ENCODE results near the gene AQP2. TPM values are rescaled to one million over a fixed set of nuclear protein-coding genes. Genes with fewer than 3 reads are reported as not detected.

Gene AQP2
- total and polyA plus RNA-seq, 2 experiments from 2014 or later = 0.07 TPM; not detected in 1

DNA sequence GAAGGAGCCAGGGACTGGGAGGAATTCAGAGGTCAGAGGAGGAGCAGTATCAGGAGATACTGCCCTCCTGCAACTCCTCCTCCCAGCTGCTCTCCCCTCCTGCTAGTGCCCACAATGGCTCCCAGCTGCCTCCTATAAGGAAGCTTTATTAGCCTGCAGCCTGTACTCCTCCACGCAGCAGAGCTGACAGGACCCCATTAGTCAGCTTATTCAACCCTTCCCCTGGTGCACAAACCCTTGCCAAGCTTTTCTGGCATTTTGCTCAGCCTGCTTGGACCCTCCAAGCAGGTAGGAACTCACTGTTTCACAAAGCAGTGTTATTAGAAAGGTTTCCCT is 6.9 kb upstream of the AQP2 start (continued):
- TF ChIP-seq EZH2phosphoT487 (IDR thresholded peaks at IDR 0.05; ENCODE audit: unreplicated experiment) (no peak), EZH2 (IDR thresholded peaks at IDR 0.05; ENCODE audit: low read depth, unreplicated experiment) (no peak), POLR2AphosphoS5 (IDR thresholded peaks at IDR 0.05; ENCODE audit: low read depth) (no peak), ZNF114 (CRISPR knock-in tag; IDR thresholded peaks at IDR 0.05) (no peak), STAT1 (IDR thresholded peaks at IDR 0.05; ENCODE audit: unreplicated experiment) (no peak), ZNF331 (CRISPR knock-in tag; IDR thresholded peaks at IDR 0.05; ENCODE audit: low read depth) (no peak), CREB1 (CRISPR knock-in tag; IDR thresholded peaks at IDR 0.05; ENCODE audit: low read depth) (no peak)
- TF ChIP-seq, protein P1, sequence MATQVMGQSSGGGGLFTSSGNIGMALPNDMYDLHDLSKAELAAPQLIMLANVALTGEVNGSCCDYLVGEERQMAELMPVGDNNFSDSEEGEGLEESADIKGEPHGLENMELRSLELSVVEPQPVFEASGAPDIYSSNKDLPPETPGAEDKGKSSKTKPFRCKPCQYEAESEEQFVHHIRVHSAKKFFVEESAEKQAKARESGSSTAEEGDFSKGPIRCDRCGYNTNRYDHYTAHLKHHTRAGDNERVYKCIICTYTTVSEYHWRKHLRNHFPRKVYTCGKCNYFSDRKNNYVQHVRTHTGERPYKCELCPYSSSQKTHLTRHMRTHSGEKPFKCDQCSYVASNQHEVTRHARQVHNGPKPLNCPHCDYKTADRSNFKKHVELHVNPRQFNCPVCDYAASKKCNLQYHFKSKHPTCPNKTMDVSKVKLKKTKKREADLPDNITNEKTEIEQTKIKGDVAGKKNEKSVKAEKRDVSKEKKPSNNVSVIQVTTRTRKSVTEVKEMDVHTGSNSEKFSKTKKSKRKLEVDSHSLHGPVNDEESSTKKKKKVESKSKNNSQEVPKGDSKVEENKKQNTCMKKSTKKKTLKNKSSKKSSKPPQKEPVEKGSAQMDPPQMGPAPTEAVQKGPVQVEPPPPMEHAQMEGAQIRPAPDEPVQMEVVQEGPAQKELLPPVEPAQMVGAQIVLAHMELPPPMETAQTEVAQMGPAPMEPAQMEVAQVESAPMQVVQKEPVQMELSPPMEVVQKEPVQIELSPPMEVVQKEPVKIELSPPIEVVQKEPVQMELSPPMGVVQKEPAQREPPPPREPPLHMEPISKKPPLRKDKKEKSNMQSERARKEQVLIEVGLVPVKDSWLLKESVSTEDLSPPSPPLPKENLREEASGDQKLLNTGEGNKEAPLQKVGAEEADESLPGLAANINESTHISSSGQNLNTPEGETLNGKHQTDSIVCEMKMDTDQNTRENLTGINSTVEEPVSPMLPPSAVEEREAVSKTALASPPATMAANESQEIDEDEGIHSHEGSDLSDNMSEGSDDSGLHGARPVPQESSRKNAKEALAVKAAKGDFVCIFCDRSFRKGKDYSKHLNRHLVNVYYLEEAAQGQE (IDR thresholded peaks at IDR 0.05; ENCODE audit: unreplicated experiment) = no peak
- TF ChIP-seq, protein P2, sequence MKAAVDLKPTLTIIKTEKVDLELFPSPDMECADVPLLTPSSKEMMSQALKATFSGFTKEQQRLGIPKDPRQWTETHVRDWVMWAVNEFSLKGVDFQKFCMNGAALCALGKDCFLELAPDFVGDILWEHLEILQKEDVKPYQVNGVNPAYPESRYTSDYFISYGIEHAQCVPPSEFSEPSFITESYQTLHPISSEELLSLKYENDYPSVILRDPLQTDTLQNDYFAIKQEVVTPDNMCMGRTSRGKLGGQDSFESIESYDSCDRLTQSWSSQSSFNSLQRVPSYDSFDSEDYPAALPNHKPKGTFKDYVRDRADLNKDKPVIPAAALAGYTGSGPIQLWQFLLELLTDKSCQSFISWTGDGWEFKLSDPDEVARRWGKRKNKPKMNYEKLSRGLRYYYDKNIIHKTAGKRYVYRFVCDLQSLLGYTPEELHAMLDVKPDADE (IDR thresholded peaks at IDR 0.05) = no peak

DNA sequence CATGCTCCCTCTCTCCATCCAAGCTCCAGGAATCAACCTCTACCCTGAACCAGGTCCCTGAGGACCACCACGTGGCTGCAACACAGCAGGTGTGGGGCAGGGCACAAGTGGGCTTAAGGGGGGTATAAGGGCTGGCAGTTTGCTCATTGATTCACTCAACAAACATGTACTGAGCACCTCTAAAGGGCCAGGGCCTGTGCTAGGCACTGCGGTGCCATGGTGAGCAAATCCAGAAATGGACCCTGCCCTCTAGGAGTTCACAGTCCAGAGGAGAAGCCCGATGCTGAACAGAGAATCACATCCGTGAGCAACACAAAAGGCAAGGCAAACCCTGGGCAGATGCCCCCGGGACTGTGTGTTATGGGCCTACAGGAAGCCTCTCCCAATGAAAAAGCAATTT is 6.5 kb upstream of the AQP2 start:
- no peak overlapping the region for H2AFZ ChIP-seq
- Mint-ChIP-seq H3K9me3 (no peaks in the 10 kb centered on the region), H3K27ac (0 out of 2 replicates have a peak overlapping the region, but pooled peaks have one; percentile 14), H3K4me1 (peaks cover 41% of the 10 kb centered on the region), H3K27me3 (ENCODE audit: insufficient read depth, low read depth, poor library complexity) (peaks cover 14% of the 10 kb centered on the region), H3K36me3 (ENCODE audit: low read depth) (no peaks in the 10 kb centered on the region), H3K4me3 (no peak overlapping the region)
- H3F3A ChIP-seq (replicated peaks; ENCODE audit: low read depth) = no peaks in the 10 kb centered on the region
- no peaks in the 10 kb centered on the region for H3K9me2 ChIP-seq (ENCODE audit: insufficient read depth)
- H3K27ac ChIP-seq (ENCODE audit: low read depth) = no peak overlapping the region
- H3K27me3 ChIP-seq (ENCODE audit: insufficient read depth) = no peaks in the 10 kb centered on the region
- no peaks in the 10 kb centered on the region for H3K36me3 ChIP-seq (ENCODE audit: insufficient read depth)
- H3K79me2 ChIP-seq (replicated peaks; ENCODE audit: insufficient read depth) = no peaks in the 10 kb centered on the region
- ATAC-seq = no peak
- DNase-seq (ENCODE audit: low spot score) = no peak
- H3K4me3 ChIP-seq = no peak overlapping the region
- no peak overlapping the region for H3K4me2 ChIP-seq
- H3K4me1 ChIP-seq (ENCODE audit: insufficient read depth) = peaks cover 26% of the 10 kb centered on the region
- no peaks in the 10 kb centered on the region for H4K20me1 ChIP-seq (replicated peaks; ENCODE audit: insufficient read depth)
- TF ChIP-seq CREB1 (CRISPR knock-in tag; IDR thresholded peaks at IDR 0.05; ENCODE audit: low read depth) = no peak
- no peak for TF ChIP-seq EZH2 (IDR thresholded peaks at IDR 0.05; ENCODE audit: low read depth, unreplicated experiment)
- TF ChIP-seq ZNF114 (CRISPR knock-in tag; IDR thresholded peaks at IDR 0.05) = no peak
- no peak for TF ChIP-seq CTCF (conservative IDR thresholded peaks at IDR 0.05; ENCODE audit: low read depth in 2 of 2)
- TF ChIP-seq EZH2phosphoT487 (IDR thresholded peaks at IDR 0.05; ENCODE audit: unreplicated experiment) = no peak
- TF ChIP-seq ZNF331 (CRISPR knock-in tag; IDR thresholded peaks at IDR 0.05; ENCODE audit: low read depth) = no peak
- no peak for TF ChIP-seq NANOG (IDR thresholded peaks at IDR 0.05; ENCODE audit: borderline replicate concordance)
- no peak for TF ChIP-seq STAT1 (IDR thresholded peaks at IDR 0.05; ENCODE audit: unreplicated experiment)
- no peak for TF ChIP-seq POLR2AphosphoS5 (IDR thresholded peaks at IDR 0.05; ENCODE audit: low read depth)
- TF ChIP-seq JUNB (IDR thresholded peaks at IDR 0.05; ENCODE audit: unreplicated experiment) = no peak
- TF ChIP-seq, protein P3, sequence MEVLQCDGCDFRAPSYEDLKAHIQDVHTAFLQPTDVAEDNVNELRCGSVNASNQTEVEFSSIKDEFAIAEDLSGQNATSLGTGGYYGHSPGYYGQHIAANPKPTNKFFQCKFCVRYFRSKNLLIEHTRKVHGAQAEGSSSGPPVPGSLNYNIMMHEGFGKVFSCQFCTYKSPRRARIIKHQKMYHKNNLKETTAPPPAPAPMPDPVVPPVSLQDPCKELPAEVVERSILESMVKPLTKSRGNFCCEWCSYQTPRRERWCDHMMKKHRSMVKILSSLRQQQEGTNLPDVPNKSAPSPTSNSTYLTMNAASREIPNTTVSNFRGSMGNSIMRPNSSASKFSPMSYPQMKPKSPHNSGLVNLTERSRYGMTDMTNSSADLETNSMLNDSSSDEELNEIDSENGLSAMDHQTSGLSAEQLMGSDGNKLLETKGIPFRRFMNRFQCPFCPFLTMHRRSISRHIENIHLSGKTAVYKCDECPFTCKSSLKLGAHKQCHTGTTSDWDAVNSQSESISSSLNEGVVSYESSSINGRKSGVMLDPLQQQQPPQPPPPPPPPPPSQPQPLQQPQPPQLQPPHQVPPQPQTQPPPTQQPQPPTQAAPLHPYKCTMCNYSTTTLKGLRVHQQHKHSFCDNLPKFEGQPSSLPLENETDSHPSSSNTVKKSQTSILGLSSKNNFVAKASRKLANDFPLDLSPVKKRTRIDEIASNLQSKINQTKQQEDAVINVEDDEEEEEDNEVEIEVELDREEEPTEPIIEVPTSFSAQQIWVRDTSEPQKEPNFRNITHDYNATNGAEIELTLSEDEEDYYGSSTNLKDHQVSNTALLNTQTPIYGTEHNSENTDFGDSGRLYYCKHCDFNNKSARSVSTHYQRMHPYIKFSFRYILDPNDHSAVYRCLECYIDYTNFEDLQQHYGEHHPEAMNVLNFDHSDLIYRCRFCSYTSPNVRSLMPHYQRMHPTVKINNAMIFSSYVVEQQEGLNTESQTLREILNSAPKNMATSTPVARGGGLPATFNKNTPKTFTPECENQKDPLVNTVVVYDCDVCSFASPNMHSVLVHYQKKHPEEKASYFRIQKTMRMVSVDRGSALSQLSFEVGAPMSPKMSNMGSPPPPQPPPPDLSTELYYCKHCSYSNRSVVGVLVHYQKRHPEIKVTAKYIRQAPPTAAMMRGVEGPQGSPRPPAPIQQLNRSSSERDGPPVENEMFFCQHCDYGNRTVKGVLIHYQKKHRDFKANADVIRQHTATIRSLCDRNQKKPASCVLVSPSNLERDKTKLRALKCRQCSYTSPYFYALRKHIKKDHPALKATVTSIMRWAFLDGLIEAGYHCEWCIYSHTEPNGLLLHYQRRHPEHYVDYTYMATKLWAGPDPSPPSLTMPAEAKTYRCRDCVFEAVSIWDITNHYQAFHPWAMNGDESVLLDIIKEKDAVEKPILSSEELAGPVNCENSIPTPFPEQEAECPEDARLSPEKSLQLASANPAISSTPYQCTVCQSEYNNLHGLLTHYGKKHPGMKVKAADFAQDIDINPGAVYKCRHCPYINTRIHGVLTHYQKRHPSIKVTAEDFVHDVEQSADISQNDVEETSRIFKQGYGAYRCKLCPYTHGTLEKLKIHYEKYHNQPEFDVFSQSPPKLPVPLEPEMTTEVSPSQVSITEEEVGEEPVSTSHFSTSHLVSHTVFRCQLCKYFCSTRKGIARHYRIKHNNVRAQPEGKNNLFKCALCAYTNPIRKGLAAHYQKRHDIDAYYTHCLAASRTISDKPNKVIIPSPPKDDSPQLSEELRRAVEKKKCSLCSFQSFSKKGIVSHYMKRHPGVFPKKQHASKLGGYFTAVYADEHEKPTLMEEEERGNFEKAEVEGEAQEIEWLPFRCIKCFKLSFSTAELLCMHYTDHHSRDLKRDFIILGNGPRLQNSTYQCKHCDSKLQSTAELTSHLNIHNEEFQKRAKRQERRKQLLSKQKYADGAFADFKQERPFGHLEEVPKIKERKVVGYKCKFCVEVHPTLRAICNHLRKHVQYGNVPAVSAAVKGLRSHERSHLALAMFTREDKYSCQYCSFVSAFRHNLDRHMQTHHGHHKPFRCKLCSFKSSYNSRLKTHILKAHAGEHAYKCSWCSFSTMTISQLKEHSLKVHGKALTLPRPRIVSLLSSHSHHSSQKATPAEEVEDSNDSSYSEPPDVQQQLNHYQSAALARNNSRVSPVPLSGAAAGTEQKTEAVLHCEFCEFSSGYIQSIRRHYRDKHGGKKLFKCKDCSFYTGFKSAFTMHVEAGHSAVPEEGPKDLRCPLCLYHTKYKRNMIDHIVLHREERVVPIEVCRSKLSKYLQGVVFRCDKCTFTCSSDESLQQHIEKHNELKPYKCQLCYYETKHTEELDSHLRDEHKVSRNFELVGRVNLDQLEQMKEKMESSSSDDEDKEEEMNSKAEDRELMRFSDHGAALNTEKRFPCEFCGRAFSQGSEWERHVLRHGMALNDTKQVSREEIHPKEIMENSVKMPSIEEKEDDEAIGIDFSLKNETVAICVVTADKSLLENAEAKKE (CRISPR knock-in tag; IDR thresholded peaks at IDR 0.05) = no peak

Measured in GM23338 (cell line).